Pancreas (tissue), 10 donors: ENCODE data around the gene SNX22. TPM values are rescaled to one million over a fixed set of nuclear protein-coding genes. Genes with fewer than 3 reads are reported as not detected.
"Not testable (repeated sequence)": the region's sequence is repeated elsewhere in the genome, so short reads cannot be mapped to it uniquely, and the experiment has no call there.

ENCODE experiments used
- ATAC-seq, 4 donors: fragments of 200-7000 bp; cut with Tn5 transposase; one replicate each; pipeline versions ENCODE4 v1.8.0 to v1.9.1; 2020; ENCODE audit warnings: mild to moderate bottlenecking in 4 of 4, moderate library complexity in 4 of 4
- DNase-seq, 6 donors: peaks; one replicate each; pipeline ENCODE4 v3.0.0-alpha.2; 2020
- FAIRE-seq: peaks from 2 replicates; lab custom pipeline; 2012; peaks lifted over from hg19 to GRCh38; lab: Jason Lieb, UNC
- H3K27ac ChIP-seq, 4 donors: fragments of 200-600 bp; sonication (generic); 1 replicate in 3 of 4; 2 replicates in 1 of 4; pipeline versions ENCODE4 v1.5.0 to v1.8.0; 2020
- H3K27me3 ChIP-seq, 4 donors: fragments of 200-600 bp; one replicate each; pipeline ENCODE4 v1.8.0; 2021
- H3K36me3 ChIP-seq, 3 donors: fragments of 200-600 bp; sonication (generic) in 1 of 3; one replicate each; pipeline versions ENCODE4 v1.5.0 to v1.8.0; 2020 to 2021
- H3K4me1 ChIP-seq, 3 donors: fragments of 200-600 bp; one replicate each; pipeline ENCODE4 v1.8.0; 2021
- H3K4me3 ChIP-seq, 4 donors: fragments of 200-600 bp; sonication (generic) in 2 of 4; one replicate each; pipeline versions ENCODE4 v1.5.0 to v1.8.0; 2020 to 2021
- H3K9me3 ChIP-seq, 4 donors: fragments of 200-600 bp; one replicate each; pipeline ENCODE4 v1.8.0; 2021
- CTCF ChIP-seq, 4 donors: fragments of 200-600 bp; sonication (generic) in 3 of 4; IDR thresholded peaks; one replicate each; pipeline versions ENCODE4 v1.5.0 to v1.8.0; 2021; ENCODE audit warnings: antibody characterized with exemption in 4 of 4
- whole genome bisulfite sequencing, 2 donors: extraction: QIAGEN DNeasy Blood & Tissue Kit; methylation state at CpG; one replicate each; pipeline ENCODE4 v1.1.7; 2013; 5-methylcytosine and 5-hydroxymethylcytosine counted together
- intact Hi-C, 3 donors: fragments of 100-400 bp; cut with DNase I; formaldehyde crosslinking; loops; one replicate each; pipeline versions ENCODE4 v1.11.1 to v1.14.2; 2022
- polyA plus RNA-seq, 2 donors: library from polyadenylated mRNA; stranded (reverse); fragments of 200-250 nt; gene quantifications; one replicate each; pipeline ENCODE4 v1.2.3, GENCODE V29; 2013
- total RNA-seq, 6 donors: library from RNA; stranded (reverse); fragmentation: NEBNext Ultra II Directional in 4 of 6; extraction: Animal tissue kit (Norgen Biotek cat#: 25700) in 4 of 6; gene quantifications; one replicate each; pipeline versions ENCODE4 v1.2.1 to v1.2.4, GENCODE V29; 2021 to 2023
- donor health status: healthy with polysubstance abuse.
- donor health status: DM: no; HTN: no; CAD: no; lungs with moderate emphysema.
- donor health status: DM: no; HTN: no; CAD: no.
- donor health status: control.
- donor health status: control.
- donor health status: Bipolar disorder and iron deficiency.
- donor health status: DM: yes; HTN: yes; CAD: no.
- donor health status: DM: no; HTN: no; CAD: no.
- donor health status: DM: no; HTN: no; CAD: no.
- donor health status: DM: yes; HTN: yes; CAD: no.

SNX22 gene
- total RNA-seq (1 to 10 TPM in 3 of 6 donors, under 1 TPM in 3; 0.51 to 3.5 (median 1.0) TPM), polyA plus RNA-seq (1 to 10 TPM; 1.4 to 4.0 TPM)

GRCh38 chr15:64151727-64152506 is at the start of gene SNX22:
Gene SNX22 (plus strand): TSS chr15:64151731. CDS start chr15:64151776, 45 bp downstream.
- DNase-seq (peak in 5 of 6 donors; percentile 41 to 87 (median 67)), ATAC-seq (peak; percentile 5 to 28 (median 18)), FAIRE-seq (no peak)
- peak within 1 kb of the TSS in 2 of 4 donors; percentile 23 to 30 for H3K27ac ChIP-seq
- H3K9me3 ChIP-seq = no peaks in the 10 kb centered on the region
- intact Hi-C loops = no loop called here
- H3K4me3 ChIP-seq = peak within 1 kb of the TSS; percentile 35 to 75 (median 50)
- peaks cover 0 to 19% (median 9%) of the 10 kb centered on the region in 3 donors for H3K36me3 ChIP-seq
- H3K27me3 ChIP-seq = no peaks in the 10 kb centered on the region
- H3K4me1 ChIP-seq = peaks cover 0 to 11% (median 4%) of the 10 kb centered on the region in 3 donors
- TF ChIP-seq CTCF (IDR thresholded peaks at IDR 0.05) = no peak
- WGBS, 2 donors = 2 to 3% methylated on average over 37 to 83 of the region's 83 CpGs

GRCh38 chr15:64102497-64102896 is 49.0 kb upstream of the SNX22 start:
- Histone ChIP-seq H3K9me3 (no peaks in the 10 kb centered on the region), H3K27me3 (no peaks in the 10 kb centered on the region), H3K4me1 (peaks cover 8 to 54% (median 25%) of the 10 kb centered on the region in 3 donors), H3K4me3 (no peak overlapping the region), H3K27ac (no peak overlapping the region), H3K36me3 (no peaks in the 10 kb centered on the region)
- DNase-seq (no peak), ATAC-seq (no peak), FAIRE-seq (no peak)
- no peak for TF ChIP-seq CTCF (IDR thresholded peaks at IDR 0.05)
- intact Hi-C loops = no loop called here
- 94 to 99% methylated on average over 2 of the region's 2 CpGs for WGBS, 2 donors

GRCh38 chr15:64105113-64105704 is 46.3 kb upstream of the SNX22 start:
- H3K27me3 ChIP-seq = no peaks in the 10 kb centered on the region
- ATAC-seq (peak; percentile 46 to 82 (median 76)), DNase-seq (no peak), FAIRE-seq (no peak)
- no peak overlapping the region for H3K4me3 ChIP-seq
- no peaks in the 10 kb centered on the region for H3K36me3 ChIP-seq
- TF ChIP-seq CTCF (IDR thresholded peaks at IDR 0.05) = no peak
- peak overlapping the region in 2 of 4 donors; percentile 62 to 78 for H3K27ac ChIP-seq
- intact Hi-C loops = no loop called here
- WGBS, 2 donors = 60 to 64% methylated on average over 9 of the region's 9 CpGs
- H3K9me3 ChIP-seq = no peaks in the 10 kb centered on the region
- peaks cover 8 to 41% (median 15%) of the 10 kb centered on the region in 3 donors for H3K4me1 ChIP-seq

GRCh38 chr15:64107337-64107736 is 44.2 kb upstream of the SNX22 start:
- no peak overlapping the region for H3K27ac ChIP-seq

GRCh38 chr15:64110108-64110701 is 41.3 kb upstream of the SNX22 start:
- H3K4me1 ChIP-seq = peaks cover 7 to 39% (median 18%) of the 10 kb centered on the region in 3 donors
- H3K9me3 ChIP-seq, H3K27ac ChIP-seq, FAIRE-seq, DNase-seq, H3K4me3 ChIP-seq, ATAC-seq, intact Hi-C loops, H3K27me3 ChIP-seq: not testable (repeated sequence)
- H3K36me3 ChIP-seq = peaks cover 0 to 18% (median 3%) of the 10 kb centered on the region in 3 donors
- 93 to 97% methylated on average over 4 of the region's 4 CpGs for WGBS, 2 donors

More at GRCh38 chr15:64107337-64107736, 44.2 kb upstream of the SNX22 start:
- H3K9me3 ChIP-seq = no peaks in the 10 kb centered on the region
- ATAC-seq = no peak
- H3K4me1 ChIP-seq = peaks cover 10 to 49% (median 19%) of the 10 kb centered on the region in 3 donors
- no peak for DNase-seq
- no peak for FAIRE-seq
- H3K27me3 ChIP-seq = no peaks in the 10 kb centered on the region
- no peaks in the 10 kb centered on the region for H3K36me3 ChIP-seq
- TF ChIP-seq CTCF (IDR thresholded peaks at IDR 0.05) = no peak
- 85 to 95% methylated on average over 1 of the region's 1 CpG for WGBS, 2 donors
- H3K4me3 ChIP-seq = no peak overlapping the region
- intact Hi-C loops = no loop called here
